ENCODE measurements around the gene IL4. TPM values are rescaled to one million over a fixed set of nuclear protein-coding genes. Genes with fewer than 3 reads are reported as not detected.
A peak's percentile ranks its signal among the peaks of the same experiment; 100 is the strongest.

IL4 gene
- total RNA-seq, 2 donors from 2014 or later: not detected

DNA sequence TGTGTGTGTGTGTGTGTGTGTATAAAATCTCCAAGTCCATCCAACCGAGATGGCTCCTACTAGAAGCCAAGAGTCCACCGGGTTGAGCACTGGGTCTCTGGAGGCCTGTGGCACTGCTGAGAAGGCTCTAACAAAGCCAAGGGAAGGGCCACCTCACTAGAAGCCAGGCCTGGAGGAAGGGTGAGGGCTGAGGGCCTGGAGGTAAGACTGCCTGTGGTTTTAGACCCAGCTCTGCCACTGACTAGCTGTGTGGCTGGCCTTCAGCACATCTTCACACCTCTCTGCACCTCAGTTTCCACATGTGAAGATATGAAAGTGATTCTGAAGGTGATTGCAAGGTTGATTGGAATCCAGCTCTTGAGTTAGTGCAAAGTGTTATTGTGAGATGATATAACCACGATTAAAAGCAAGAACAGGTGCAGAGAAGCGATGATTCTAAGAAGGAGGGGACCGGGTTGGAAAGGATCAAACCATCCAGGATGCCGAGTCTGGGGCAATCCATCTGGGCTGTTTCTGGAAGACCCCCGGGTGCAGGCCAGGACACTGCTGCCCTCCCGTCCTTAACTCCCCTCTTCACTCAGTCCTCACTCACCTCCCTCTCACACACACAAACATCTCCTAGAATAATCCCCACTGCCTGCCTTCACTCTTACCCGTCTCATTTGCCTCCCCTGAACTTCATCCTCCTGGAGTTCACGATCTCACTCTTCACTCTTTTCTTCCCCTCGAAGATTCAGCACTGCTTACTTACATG lies 2.3 kb downstream of the IL4 start:
- no peak for DNase-seq (ENCODE audit: low spot score)
- no peak for ATAC-seq (ENCODE audit: insufficient number of reproducible peaks, low FRiP score, low read depth)
- H3K4me3 ChIP-seq: no peak overlapping the region
- no peaks in the 10 kb centered on the region for H3K27me3 ChIP-seq (replicated peaks; ENCODE audit: insufficient read depth)
- no peaks in the 10 kb centered on the region for H3K36me3 ChIP-seq
- H3K27ac ChIP-seq: peak overlapping the region; percentile 88 to 91
- TF ChIP-seq, protein P1, sequence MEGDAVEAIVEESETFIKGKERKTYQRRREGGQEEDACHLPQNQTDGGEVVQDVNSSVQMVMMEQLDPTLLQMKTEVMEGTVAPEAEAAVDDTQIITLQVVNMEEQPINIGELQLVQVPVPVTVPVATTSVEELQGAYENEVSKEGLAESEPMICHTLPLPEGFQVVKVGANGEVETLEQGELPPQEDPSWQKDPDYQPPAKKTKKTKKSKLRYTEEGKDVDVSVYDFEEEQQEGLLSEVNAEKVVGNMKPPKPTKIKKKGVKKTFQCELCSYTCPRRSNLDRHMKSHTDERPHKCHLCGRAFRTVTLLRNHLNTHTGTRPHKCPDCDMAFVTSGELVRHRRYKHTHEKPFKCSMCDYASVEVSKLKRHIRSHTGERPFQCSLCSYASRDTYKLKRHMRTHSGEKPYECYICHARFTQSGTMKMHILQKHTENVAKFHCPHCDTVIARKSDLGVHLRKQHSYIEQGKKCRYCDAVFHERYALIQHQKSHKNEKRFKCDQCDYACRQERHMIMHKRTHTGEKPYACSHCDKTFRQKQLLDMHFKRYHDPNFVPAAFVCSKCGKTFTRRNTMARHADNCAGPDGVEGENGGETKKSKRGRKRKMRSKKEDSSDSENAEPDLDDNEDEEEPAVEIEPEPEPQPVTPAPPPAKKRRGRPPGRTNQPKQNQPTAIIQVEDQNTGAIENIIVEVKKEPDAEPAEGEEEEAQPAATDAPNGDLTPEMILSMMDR (IDR thresholded peaks at IDR 0.05): no peak
- H3K9me3 ChIP-seq: no peaks in the 10 kb centered on the region
- peaks cover 6 to 40% of the 10 kb centered on the region in 2 donors for H3K4me1 ChIP-seq (ENCODE audit: control insufficient read depth in 1 of 2, low read depth in 2 of 2)

DNA sequence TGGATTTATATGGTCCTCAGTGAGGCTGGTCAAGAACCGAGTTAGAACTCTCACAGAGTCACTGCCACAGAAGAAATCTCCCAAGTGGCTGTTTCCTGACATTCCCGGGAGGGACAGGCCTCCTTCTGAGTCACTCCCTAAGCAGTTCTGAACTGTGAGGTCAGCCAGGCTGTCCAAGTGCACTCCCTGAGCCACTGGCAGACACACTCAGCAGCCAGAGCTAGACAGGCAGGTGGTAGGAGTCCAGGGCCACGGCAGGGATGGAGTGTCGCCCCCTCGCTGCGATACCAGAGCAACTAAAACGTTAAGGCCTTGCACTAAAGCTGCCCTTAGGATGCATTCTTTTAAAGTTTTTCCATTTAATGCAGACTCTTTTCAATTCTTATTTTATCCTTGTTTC lies 3.4 kb downstream of the IL4 start:
- ATAC-seq (ENCODE audit: insufficient number of reproducible peaks, low FRiP score, low read depth): peak; percentile 72
- H3K27ac ChIP-seq: peak overlapping the region; percentile 88 to 91

DNA sequence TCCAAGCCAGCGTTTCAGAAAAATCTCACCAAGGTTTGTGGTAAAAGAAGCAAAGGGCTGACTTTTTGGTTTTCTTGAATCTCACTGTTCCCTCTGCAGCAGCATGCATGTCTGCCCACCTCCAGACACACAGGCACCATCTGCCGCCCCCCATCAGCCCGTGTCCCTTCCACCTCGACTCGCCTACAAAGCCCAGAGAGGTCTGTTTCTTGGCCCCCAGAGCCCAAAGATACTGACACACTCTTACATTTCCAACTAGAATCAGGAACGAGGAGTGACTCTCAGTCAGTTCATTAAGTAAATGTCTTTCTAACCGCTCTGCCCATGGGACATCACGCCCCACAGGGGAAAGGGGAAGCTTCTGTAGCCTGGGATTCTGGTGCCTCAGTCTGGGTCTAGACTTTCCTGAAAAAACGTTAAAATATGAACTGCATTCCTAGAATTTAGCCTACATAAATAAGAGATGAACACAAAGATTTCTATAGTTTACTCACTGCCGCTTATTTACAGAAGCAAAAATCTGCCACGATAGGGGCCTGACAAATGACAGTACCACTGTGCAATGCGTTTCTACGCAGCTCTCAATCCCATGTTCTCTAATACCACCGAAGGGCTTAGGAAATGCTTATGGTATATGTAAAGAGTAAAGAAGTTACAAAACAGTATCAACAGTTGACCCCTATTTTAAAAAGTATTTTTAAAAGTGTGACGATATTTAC lies 4.1 kb downstream of the IL4 start:
- ATAC-seq (ENCODE audit: insufficient number of reproducible peaks, low FRiP score, low read depth) (no peak), DNase-seq (ENCODE audit: low spot score) (no peak)
- Histone ChIP-seq H3K27ac (peak overlapping the region; percentile 66 to 88), H3K9me3 (no peaks in the 10 kb centered on the region), H3K36me3 (no peaks in the 10 kb centered on the region), H3K4me1 (ENCODE audit: control insufficient read depth in 1 of 2, low read depth in 2 of 2) (peaks cover 6 to 40% of the 10 kb centered on the region in 2 donors), H3K27me3 (replicated peaks; ENCODE audit: insufficient read depth) (no peaks in the 10 kb centered on the region), H3K4me3 (no peak overlapping the region)
- TF ChIP-seq, protein P1 (IDR thresholded peaks at IDR 0.05): no peak

More for the DNA sequence above, 3.4 kb downstream of the IL4 start:
- Histone ChIP-seq H3K4me3 (no peak overlapping the region), H3K9me3 (no peaks in the 10 kb centered on the region), H3K27me3 (replicated peaks; ENCODE audit: insufficient read depth) (no peaks in the 10 kb centered on the region), H3K4me1 (ENCODE audit: control insufficient read depth in 1 of 2, low read depth in 2 of 2) (peaks cover 6 to 40% of the 10 kb centered on the region in 2 donors), H3K36me3 (no peaks in the 10 kb centered on the region)
- DNase-seq (ENCODE audit: low spot score): peak; percentile 68
- TF ChIP-seq, protein P1 (IDR thresholded peaks at IDR 0.05): peak; percentile 67

DNA sequence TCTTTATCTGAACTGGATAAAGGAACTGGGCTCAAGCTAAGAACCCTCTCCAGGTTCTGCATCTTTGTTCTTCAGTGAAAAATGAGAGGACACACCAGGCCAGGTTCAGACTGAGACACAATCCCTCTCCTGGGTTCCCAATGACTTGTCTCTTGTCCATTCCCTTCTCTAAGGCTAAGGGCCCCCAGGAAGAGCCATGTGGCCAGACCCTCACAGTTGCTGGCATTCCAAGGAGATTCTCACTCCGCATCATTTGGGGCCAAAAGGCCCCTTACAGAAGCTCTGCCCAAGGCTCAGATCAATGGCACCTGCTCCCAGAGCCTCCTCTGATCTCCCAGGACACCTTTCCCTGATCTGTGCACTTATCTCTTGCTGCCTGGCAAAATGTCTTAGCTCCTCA lies 4.9 kb downstream of the IL4 start:
- Histone ChIP-seq H3K9me3 (no peaks in the 10 kb centered on the region), H3K4me1 (ENCODE audit: control insufficient read depth in 1 of 2, low read depth in 2 of 2) (peaks cover 6 to 40% of the 10 kb centered on the region in 2 donors), H3K4me3 (no peak overlapping the region), H3K36me3 (no peaks in the 10 kb centered on the region), H3K27ac (no peak overlapping the region), H3K27me3 (replicated peaks; ENCODE audit: insufficient read depth) (no peaks in the 10 kb centered on the region)
- TF ChIP-seq, protein P1 (IDR thresholded peaks at IDR 0.05): no peak
- DNase-seq (ENCODE audit: low spot score): no peak
- no peak for ATAC-seq (ENCODE audit: insufficient number of reproducible peaks, low FRiP score, low read depth)

DNA sequence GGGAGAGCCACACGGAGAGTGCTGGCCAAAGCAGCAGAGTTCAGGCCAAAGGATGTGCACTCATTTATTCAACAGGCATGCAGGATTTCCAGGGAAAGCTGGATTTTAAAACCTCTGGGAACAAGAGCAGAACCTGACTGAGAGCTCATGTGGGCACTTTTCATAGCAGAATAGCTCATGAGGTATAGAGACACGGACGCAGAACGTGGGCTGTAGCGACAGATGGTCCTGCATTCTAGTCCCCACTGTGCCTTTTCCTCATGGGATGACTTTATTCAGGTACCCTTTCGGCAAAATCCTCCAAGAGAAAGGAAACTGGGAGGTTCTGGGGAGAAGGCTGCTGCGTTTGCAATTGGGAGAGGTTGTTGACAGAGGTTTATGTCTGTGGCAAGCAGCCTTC lies 5.4 kb downstream of the IL4 start:
- H3K27me3 ChIP-seq (replicated peaks; ENCODE audit: insufficient read depth): no peaks in the 10 kb centered on the region
- DNase-seq (ENCODE audit: low spot score) (no peak), ATAC-seq (ENCODE audit: insufficient number of reproducible peaks, low FRiP score, low read depth) (no peak)
- H3K27ac ChIP-seq: no peak overlapping the region
- TF ChIP-seq, protein P1 (IDR thresholded peaks at IDR 0.05): no peak
- no peaks in the 10 kb centered on the region for H3K9me3 ChIP-seq
- no peak overlapping the region for H3K4me3 ChIP-seq
- no peaks in the 10 kb centered on the region for H3K36me3 ChIP-seq
- peaks cover 6 to 36% of the 10 kb centered on the region in 2 donors for H3K4me1 ChIP-seq (ENCODE audit: control insufficient read depth in 1 of 2, low read depth in 2 of 2)

All from thoracic aorta (tissue), 2 donors.